AG04450 (cell line): ENCODE results near the gene KRTDAP. TPM values are rescaled to one million over a fixed set of nuclear protein-coding genes. Genes with fewer than 3 reads are reported as not detected.
"Not testable (repeated sequence)": the region's sequence is repeated elsewhere in the genome, so short reads cannot be mapped to it uniquely, and the experiment has no call there.

Experiments used
- CTCF ChIA-PET: fragments of 300-600, 350-600 bp; formaldehyde crosslinking; extraction: SDS; loops from one replicate; lab custom pipeline; 2022; ENCODE audit warnings: antibody characterized with exemption, inconsistent platforms; lab: Charles Lee
- POLR2A ChIA-PET: fragments of 350-600 bp; formaldehyde crosslinking; extraction: SDS; loops from one replicate; lab custom pipeline; 2021; ENCODE audit warnings: antibody characterized with exemption, inconsistent platforms; lab: Yijun Ruan, JAX
- DNase-seq: peaks from one replicate; pipeline ENCODE4 v3.0.0-alpha.2; 2011; ENCODE audit warnings: low read depth, low spot score
- H3K27ac ChIP-seq: one replicate; pipeline ENCODE4 v1.5.1; 2012; ENCODE audit warnings: low read depth, low read length, control low read depth
- H3K27me3 ChIP-seq: one replicate; pipeline ENCODE4 v1.6.0; 2012; ENCODE audit warnings: low read length; ENCODE audit not compliant: control insufficient read depth, insufficient read depth
- H3K4me3 ChIP-seq: 2 replicates; pipeline ENCODE4 v1.5.1; 2011; ENCODE audit warnings: mild to moderate bottlenecking, low read depth, low read length, control low read depth
- H3K9me3 ChIP-seq: 2 replicates; pipeline ENCODE4 v1.5.1; 2012; ENCODE audit warnings: low read length; ENCODE audit not compliant: control insufficient read depth, insufficient read depth
- CTCF ChIP-seq: IDR thresholded peaks from 2 replicates; pipeline ENCODE4 v1.5.1; 2011; ENCODE audit warnings: low read depth, low read length, control low read depth, inconsistent platforms
- polyA plus RNA-seq: library from polyadenylated mRNA; depleted of rRNA; stranded (reverse); fragments of >200 nt; gene quantifications from 2 replicates; pipeline ENCODE4 v1.2.3, GENCODE V29; 2011

The KRTDAP gene
- polyA plus RNA-seq, 1 experiment, result not detected

GRCh38 chr19:35484252-35485036, 5.8 kb downstream of the KRTDAP start:
- H3K9me3 ChIP-seq, result no peaks in the 10 kb centered on the region
- CTCF ChIA-PET, result interaction anchor here (0.6 to 1.3 kb wide), 4 partner anchors 9 to 131 kb away, joined by 3 to 4 read pairs (median 3); no protein-coding TSS in a partner anchor
- H3K4me3 ChIP-seq, result no peak overlapping the region
- no peak for TF ChIP-seq CTCF
- POLR2A ChIA-PET, result no interaction called here
- no peak for DNase-seq
- no peak overlapping the region for H3K27ac ChIP-seq
- peaks cover 6% of the 10 kb centered on the region for H3K27me3 ChIP-seq

GRCh38 chr19:35483089-35483488, 7.2 kb downstream of the KRTDAP start:
- CTCF ChIA-PET, result interaction anchor here (1.3 kb wide), 1 partner anchor 12 kb away, joined by 4 read pairs; no protein-coding TSS in a partner anchor

GRCh38 chr19:35478794-35479677, 11.2 kb downstream of the KRTDAP start:
- Histone ChIP-seq H3K4me3 (no peak overlapping the region), H3K27ac (no peak overlapping the region), H3K27me3 (no peaks in the 10 kb centered on the region), H3K9me3 (no peaks in the 10 kb centered on the region)
- CTCF ChIA-PET, result interaction anchor here (0.6 to 2.4 kb wide), 2 partner anchors 13 to 16 kb away, joined by 3 to 9 read pairs; no protein-coding TSS in a partner anchor
- no peak for DNase-seq
- no peak for TF ChIP-seq CTCF
- POLR2A ChIA-PET, result no interaction called here

More at GRCh38 chr19:35483089-35483488, 7.2 kb downstream of the KRTDAP start:
- POLR2A ChIA-PET, result no interaction called here
- Histone ChIP-seq H3K9me3 (no peaks in the 10 kb centered on the region), H3K27ac (no peak overlapping the region), H3K4me3 (no peak overlapping the region), H3K27me3 (peaks cover 6% of the 10 kb centered on the region)
- TF ChIP-seq CTCF, result no peak
- DNase-seq, result no peak

GRCh38 chr19:35476149-35476548, 14.1 kb downstream of the KRTDAP start:
- CTCF ChIA-PET, result no interaction called here
- no peak for TF ChIP-seq CTCF
- DNase-seq, result no peak
- no peak overlapping the region for H3K4me3 ChIP-seq
- no peaks in the 10 kb centered on the region for H3K27me3 ChIP-seq
- POLR2A ChIA-PET, result no interaction called here
- H3K27ac ChIP-seq, result no peak overlapping the region
- no peaks in the 10 kb centered on the region for H3K9me3 ChIP-seq

GRCh38 chr19:35474594-35474993, 15.7 kb downstream of the KRTDAP start:
- H3K27ac ChIP-seq, H3K4me3 ChIP-seq, DNase-seq, H3K9me3 ChIP-seq, H3K27me3 ChIP-seq, POLR2A ChIA-PET: not testable (repeated sequence)
- CTCF ChIA-PET, result interaction anchor here (0.6 kb wide), 1 partner anchor 334 kb away, joined by 3 read pairs; no protein-coding TSS in a partner anchor
